WI38 (cell line): ENCODE data around the gene ZSCAN32.

Experiments
- H3K4me3 ChIP-seq: 2 replicates; pipeline ENCODE4 v1.5.1; 2011; ENCODE audit warnings: low read depth, mild to moderate bottlenecking, control low read depth, low read length
- CTCF ChIP-seq: IDR thresholded peaks from 2 replicates; pipeline ENCODE4 v1.5.1; 2012; ENCODE audit warnings: low read depth, mild to moderate bottlenecking, control low read depth, low read length

ZSCAN32 gene

GRCh38 chr16:3413730-3414379 lies 13.1 kb upstream of the ZSCAN32 start:
- TF ChIP-seq CTCF = no peak
- no peak overlapping the region for H3K4me3 ChIP-seq

- no peak overlapping the region for H3K4me3 ChIP-seq
- TF ChIP-seq CTCF = no peak
Observed at GRCh38 chr16:3408561-3409197, 7.9 kb upstream of the ZSCAN32 start.

- no peak for TF ChIP-seq CTCF
- H3K4me3 ChIP-seq = peak overlapping the region; percentile 78
Observed at GRCh38 chr16:3401719-3402397, 1.1 kb upstream of the ZSCAN32 start.

- no peak for TF ChIP-seq CTCF
- peak overlapping the region; percentile 78 for H3K4me3 ChIP-seq
Observed at GRCh38 chr16:3400446-3400778, 392 bp downstream of the ZSCAN32 start.

- no peak overlapping the region for H3K4me3 ChIP-seq
- no peak for TF ChIP-seq CTCF
Observed at GRCh38 chr16:3389663-3390338, 11.0 kb downstream of the ZSCAN32 start.

GRCh38 chr16:3388325-3388724 lies 12.5 kb downstream of the ZSCAN32 start:
- no peak for TF ChIP-seq CTCF
- H3K4me3 ChIP-seq = no peak overlapping the region

- TF ChIP-seq CTCF = no peak
- no peak overlapping the region for H3K4me3 ChIP-seq
Observed at GRCh38 chr16:3383045-3383448, 17.8 kb downstream of the ZSCAN32 start.
